Uterus (tissue), 2 donors: ENCODE results near the gene GBA2.
A peak's percentile ranks its signal among the peaks of the same experiment; 100 is the strongest.

Experiments used
- CTCF ChIP-seq, 4 experiments: fragments of 200-600 bp in 2 of 4; fragments of 450-650 bp in 2 of 4; sonication (generic) in 2 of 4; IDR thresholded peaks; one replicate each; pipeline ENCODE4 v1.5.1; 2016 to 2019; ENCODE audit warnings: antibody characterized with exemption in 4 of 4, mild to moderate bottlenecking in 2 of 4, moderate library complexity in 1 of 4
- POLR2A ChIP-seq, 2 donors: fragments of 450-650 bp; IDR thresholded peaks; one replicate each; pipeline ENCODE4 v1.6.1; 2016; ENCODE audit warnings: antibody characterized with exemption in 2 of 2, mild to moderate bottlenecking in 1 of 2, moderate library complexity in 1 of 2

- TF ChIP-seq CTCF (IDR thresholded peaks at IDR 0.05): peak; percentile 85 to 93 (median 88)
- TF ChIP-seq POLR2A (IDR thresholded peaks at IDR 0.05): no peak
Measured at GRCh38 chr9:35790385-35791296, 41.6 kb upstream of the GBA2 start.
